Muscle layer of colon (tissue), 2 donors: ENCODE data around the gene CLEC14A.

ENCODE experiments used
- H3K27ac ChIP-seq: one replicate; pipeline ENCODE4 v1.7.0; 2013; ENCODE audit warnings: low read depth, mild to moderate bottlenecking, low read length, moderate library complexity
- H3K27me3 ChIP-seq, 2 donors: one replicate each; pipeline ENCODE4 v1.7.0; 2013; ENCODE audit warnings: low read length in 2 of 2, mild to moderate bottlenecking in 2 of 2; ENCODE audit not compliant: insufficient read depth in 2 of 2, control insufficient read depth in 1 of 2
- H3K36me3 ChIP-seq: one replicate; pipeline ENCODE4 v1.7.0; 2013; ENCODE audit warnings: mild to moderate bottlenecking, low read length; ENCODE audit not compliant: insufficient read depth
- H3K4me1 ChIP-seq: one replicate; pipeline ENCODE4 v1.7.0; 2013; ENCODE audit warnings: mild to moderate bottlenecking, low read length; ENCODE audit not compliant: insufficient read depth
- H3K4me3 ChIP-seq, 2 donors: one replicate each; pipeline ENCODE4 v1.7.0; 2013; ENCODE audit warnings: low read length in 2 of 2, low read depth in 1 of 2, mild to moderate bottlenecking in 1 of 2, moderate library complexity in 1 of 2
- H3K9ac ChIP-seq: one replicate; pipeline ENCODE4 v1.7.0; 2013; ENCODE audit warnings: low read length
- H3K9me3 ChIP-seq: one replicate; pipeline ENCODE4 v1.7.0; 2013; ENCODE audit warnings: mild to moderate bottlenecking, low read length
- donor health status: abdominal sarcoma.
- donor health status: Adenocarcinoma of cecum.

The CLEC14A gene

GRCh38 chr14:38255673-38256532 lies at the start of gene CLEC14A:
CLEC14A (minus strand) TSS chr14:38256093; CDS start chr14:38256022, 71 bp downstream.
- no peak within 1 kb of the TSS for H3K9ac ChIP-seq
- H3K4me1 ChIP-seq: no peaks in the 10 kb centered on the region
- no peak within 1 kb of the TSS for H3K27ac ChIP-seq
- H3K4me3 ChIP-seq: peak within 1 kb of the TSS in 1 of 2 donors; percentile 25
- H3K27me3 ChIP-seq: peaks cover 6 to 9% of the 10 kb centered on the region in 2 donors
- no peaks in the 10 kb centered on the region for H3K36me3 ChIP-seq
- no peaks in the 10 kb centered on the region for H3K9me3 ChIP-seq

- Histone ChIP-seq H3K9ac (no peak overlapping the region), H3K4me1 (no peaks in the 10 kb centered on the region), H3K27ac (no peak overlapping the region), H3K9me3 (no peaks in the 10 kb centered on the region), H3K36me3 (no peaks in the 10 kb centered on the region), H3K4me3 (no peak overlapping the region), H3K27me3 (no peaks in the 10 kb centered on the region)
These were observed 47.1 kb upstream of the CLEC14A start for GRCh38 chr14:38302966-38303365.

GRCh38 chr14:38302034-38302433 lies 46.1 kb upstream of the CLEC14A start:
- no peaks in the 10 kb centered on the region for H3K4me1 ChIP-seq
- H3K4me3 ChIP-seq: no peak overlapping the region
- no peak overlapping the region for H3K27ac ChIP-seq
- H3K36me3 ChIP-seq: no peaks in the 10 kb centered on the region
- no peaks in the 10 kb centered on the region for H3K27me3 ChIP-seq
- no peaks in the 10 kb centered on the region for H3K9me3 ChIP-seq
- no peak overlapping the region for H3K9ac ChIP-seq

GRCh38 chr14:38297681-38298080 lies 41.8 kb upstream of the CLEC14A start:
- H3K9me3 ChIP-seq: no peaks in the 10 kb centered on the region
- H3K36me3 ChIP-seq: no peaks in the 10 kb centered on the region
- no peaks in the 10 kb centered on the region for H3K4me1 ChIP-seq
- H3K27ac ChIP-seq: no peak overlapping the region
- no peaks in the 10 kb centered on the region for H3K27me3 ChIP-seq
- no peak overlapping the region for H3K4me3 ChIP-seq
- no peak overlapping the region for H3K9ac ChIP-seq

GRCh38 chr14:38291681-38292467 lies 36.0 kb upstream of the CLEC14A start:
- Histone ChIP-seq H3K36me3 (no peaks in the 10 kb centered on the region), H3K4me3 (no peak overlapping the region), H3K27me3 (no peaks in the 10 kb centered on the region)

GRCh38 chr14:38290601-38291188 lies 34.8 kb upstream of the CLEC14A start:
- Histone ChIP-seq H3K9ac (no peak overlapping the region), H3K9me3 (no peaks in the 10 kb centered on the region), H3K27ac (no peak overlapping the region), H3K36me3 (no peaks in the 10 kb centered on the region), H3K4me1 (no peaks in the 10 kb centered on the region), H3K4me3 (no peak overlapping the region), H3K27me3 (no peaks in the 10 kb centered on the region)

More at GRCh38 chr14:38291681-38292467, 36.0 kb upstream of the CLEC14A start:
- H3K9ac ChIP-seq: no peak overlapping the region
- H3K27ac ChIP-seq: no peak overlapping the region
- H3K9me3 ChIP-seq: no peaks in the 10 kb centered on the region
- H3K4me1 ChIP-seq: no peaks in the 10 kb centered on the region

GRCh38 chr14:38286452-38286851 lies 30.6 kb upstream of the CLEC14A start:
- Histone ChIP-seq H3K36me3 (no peaks in the 10 kb centered on the region), H3K27me3 (no peaks in the 10 kb centered on the region), H3K9me3 (no peaks in the 10 kb centered on the region), H3K9ac (no peak overlapping the region), H3K27ac (no peak overlapping the region), H3K4me3 (no peak overlapping the region), H3K4me1 (no peaks in the 10 kb centered on the region)

- H3K27ac ChIP-seq: no peak overlapping the region
- H3K36me3 ChIP-seq: no peaks in the 10 kb centered on the region
- H3K4me1 ChIP-seq: no peaks in the 10 kb centered on the region
- H3K27me3 ChIP-seq: no peaks in the 10 kb centered on the region
- no peak overlapping the region for H3K4me3 ChIP-seq
- no peak overlapping the region for H3K9ac ChIP-seq
- H3K9me3 ChIP-seq: no peaks in the 10 kb centered on the region
These were observed 30.1 kb upstream of the CLEC14A start for GRCh38 chr14:38285962-38286361.

- Histone ChIP-seq H3K9ac (no peak overlapping the region), H3K4me3 (no peak overlapping the region), H3K36me3 (no peaks in the 10 kb centered on the region), H3K27ac (no peak overlapping the region), H3K27me3 (no peaks in the 10 kb centered on the region), H3K4me1 (no peaks in the 10 kb centered on the region), H3K9me3 (no peaks in the 10 kb centered on the region)
These were observed 27.0 kb upstream of the CLEC14A start for GRCh38 chr14:38282936-38283335.

- Histone ChIP-seq H3K9ac (no peak overlapping the region), H3K4me3 (no peak overlapping the region), H3K27ac (no peak overlapping the region), H3K4me1 (no peaks in the 10 kb centered on the region), H3K27me3 (no peaks in the 10 kb centered on the region), H3K36me3 (no peaks in the 10 kb centered on the region), H3K9me3 (no peaks in the 10 kb centered on the region)
These were observed 24.2 kb upstream of the CLEC14A start for GRCh38 chr14:38280081-38280480.

- Histone ChIP-seq H3K27ac (no peak overlapping the region), H3K36me3 (no peaks in the 10 kb centered on the region), H3K9ac (no peak overlapping the region), H3K4me1 (no peaks in the 10 kb centered on the region), H3K27me3 (no peaks in the 10 kb centered on the region), H3K4me3 (no peak overlapping the region), H3K9me3 (no peaks in the 10 kb centered on the region)
These were observed 23.7 kb upstream of the CLEC14A start for GRCh38 chr14:38279572-38279971.
